HCT116 (cell line): Measurements from ENCODE around the gene HOXC6. TPM values are rescaled to one million over a fixed set of nuclear protein-coding genes. Genes with fewer than 3 reads are reported as not detected.

ENCODE experiments used
- ATAC-seq: fragments of 200-7000 bp; cut with Tn5 transposase; 2 replicates; pipeline ENCODE4 v1.9.1; 2020; ENCODE audit warnings: mild to moderate bottlenecking, moderate library complexity
- BruUV-seq: library from RNA; stranded (reverse); fragments of 400-500 nt; replicated peaks from 2 replicates; lab custom pipeline; 2021; lab: Mats Ljungman, UMichigan
- CTCF ChIA-PET: fragments of 300-600 bp; sonication (Branson Sonifier 250); formaldehyde crosslinking; loops from one replicate; lab custom pipeline; 2021; ENCODE audit warnings: antibody characterized with exemption; lab: Charles Lee
- POLR2A ChIA-PET: fragments of 300-600, 350-600 bp; sonication (Branson Sonifier 250); formaldehyde crosslinking; loops from one replicate; lab custom pipeline; 2021; ENCODE audit warnings: antibody characterized with exemption; lab: Charles Lee
- RAD21 ChIA-PET, 2 experiments: fragments of 300-600 bp; sonication (Branson Sonifier 250); formaldehyde crosslinking; loops; one replicate each; lab custom pipeline; 2023; ENCODE audit warnings: low total read pairs in 2 of 2; ENCODE audit not compliant: uncharacterized antibody in 2 of 2, unreplicated experiment in 2 of 2, low non-redundant PET in 1 of 2; lab: Charles Lee
- DNase-seq: peaks from one replicate; pipeline ENCODE4 v3.0.0-alpha.2; 2010; ENCODE audit warnings: low read depth, low spot score
- H2AFZ ChIP-seq: fragments of 200-600 bp; shearing (Covaris generic), sonication (generic); 2 replicates; pipeline ENCODE4 v1.6.1; 2017; ENCODE audit warnings: low read depth, mixed run types, mixed read lengths, antibody characterized with exemption, low read length; ENCODE audit not compliant: poor library complexity, severe bottlenecking
- H3K27ac ChIP-seq: 2 replicates; pipeline ENCODE4 v1.5.1; 2012; ENCODE audit warnings: low read depth, low read length
- H3K27me3 ChIP-seq: fragments of 200-600 bp; sonication (generic); 2 replicates; pipeline ENCODE4 v1.6.1; 2016; ENCODE audit warnings: mixed run types, low read length, mixed read lengths; ENCODE audit not compliant: insufficient read depth
- H3K36me3 ChIP-seq, 2 experiments: fragments of 200-500 bp in 1 of 2; fragments of 200-600 bp in 1 of 2; sonication (Bioruptor generic) in 1 of 2; sonication (generic) in 1 of 2; 2 replicates each; pipeline versions ENCODE4 v1.5.1 to v1.6.1; 2014 to 2016; ENCODE audit warnings: low read length in 2 of 2, inconsistent platforms in 1 of 2, mixed read lengths in 1 of 2, mixed run types in 1 of 2; ENCODE audit not compliant: insufficient read depth in 2 of 2, control insufficient read depth in 1 of 2
- H3K4me1 ChIP-seq, 2 experiments: fragments of 200-600 bp in 1 of 2; sonication (generic) in 1 of 2; 2 replicates each; pipeline versions ENCODE4 v1.5.1 to v1.6.1; 2012 to 2017; ENCODE audit warnings: low read length in 2 of 2, inconsistent platforms in 1 of 2, mild to moderate bottlenecking in 1 of 2, mixed read lengths in 1 of 2, mixed run types in 1 of 2, moderate library complexity in 1 of 2; ENCODE audit not compliant: insufficient read depth in 2 of 2, control insufficient read depth in 1 of 2
- H3K4me2 ChIP-seq: fragments of 200-600 bp; sonication (generic); 2 replicates; pipeline ENCODE4 v1.6.1; 2017; ENCODE audit warnings: mixed run types, low read length, mixed read lengths
- H3K4me3 ChIP-seq, 2 experiments: fragments of 200-600 bp in 1 of 2; sonication (generic) in 1 of 2; replicated peaks in 1 of 2; 2 replicates each; pipeline ENCODE4 v1.5.1; 2011 to 2016; ENCODE audit warnings: low read length in 2 of 2, control low read depth in 1 of 2, low read depth in 1 of 2, mild to moderate bottlenecking in 1 of 2, mixed read lengths in 1 of 2, mixed run types in 1 of 2
- H3K79me2 ChIP-seq: fragments of 200-600 bp; sonication (generic); 2 replicates; pipeline ENCODE4 v1.6.1; 2017; ENCODE audit warnings: mild to moderate bottlenecking, mixed run types, low read length, moderate library complexity, mixed read lengths; ENCODE audit not compliant: insufficient read depth
- H3K9ac ChIP-seq: fragments of 200-600 bp; sonication (generic); 2 replicates; pipeline ENCODE4 v1.6.1; 2016; ENCODE audit warnings: low read length, mixed read lengths
- H3K9me2 ChIP-seq: fragments of 200-600 bp; sonication (generic), shearing (Covaris generic); 2 replicates; pipeline ENCODE4 v1.6.1; 2017; ENCODE audit warnings: mixed run types, mild to moderate bottlenecking, moderate library complexity; ENCODE audit not compliant: insufficient read depth
- H3K9me3 ChIP-seq, 2 experiments: fragments of 200-500 bp in 1 of 2; fragments of 200-600 bp in 1 of 2; sonication (Bioruptor generic) in 1 of 2; sonication (generic) in 1 of 2; 2 replicates each; pipeline ENCODE4 v1.6.1; 2014 to 2017; ENCODE audit warnings: low read length in 2 of 2, mixed read lengths in 2 of 2, inconsistent platforms in 1 of 2, low read depth in 1 of 2, mild to moderate bottlenecking in 1 of 2, mixed run types in 1 of 2, moderate library complexity in 1 of 2; ENCODE audit not compliant: control insufficient read depth in 1 of 2, insufficient read depth in 1 of 2
- H4K20me1 ChIP-seq: fragments of 200-600 bp; sonication (generic), shearing (Covaris generic); 2 replicates; pipeline ENCODE4 v1.6.1; 2017; ENCODE audit warnings: mixed run types, mild to moderate bottlenecking, moderate library complexity; ENCODE audit not compliant: insufficient read depth
- CEBPB ChIP-seq: IDR thresholded peaks from 2 replicates; pipeline ENCODE4 v1.6.1; 2012; ENCODE audit warnings: low read depth
- EZH2 ChIP-seq: fragments of 200-600 bp; sonication (generic); IDR thresholded peaks from 2 replicates; pipeline ENCODE4 v1.6.1; 2017; ENCODE audit warnings: antibody characterized with exemption, mixed run types
- MAX ChIP-seq: IDR thresholded peaks from 2 replicates; pipeline ENCODE4 v1.6.1; 2012
- SRF ChIP-seq: IDR thresholded peaks from 2 replicates; pipeline ENCODE4 v1.6.1; 2012; ENCODE audit warnings: low read depth
- YY1 ChIP-seq: IDR thresholded peaks from 2 replicates; pipeline ENCODE4 v1.6.1; 2011; ENCODE audit warnings: low read length, low read depth, moderate library complexity, mild to moderate bottlenecking; ENCODE audit not compliant: insufficient replicate concordance; ENCODE audit errors: extremely low read depth
- ZBTB33 ChIP-seq: IDR thresholded peaks from 2 replicates; pipeline ENCODE4 v1.6.1; 2011; ENCODE audit warnings: mild to moderate bottlenecking, low read length, moderate library complexity; ENCODE audit not compliant: insufficient replicate concordance; ENCODE audit errors: extremely low read depth
- ZFX ChIP-seq: fragments of 450-650 bp; IDR thresholded peaks from 2 replicates; pipeline ENCODE4 v1.6.1; 2017
- intact Hi-C: fragments of 100-400 bp; cut with micrococcal nuclease; formaldehyde crosslinking; loops from 2 replicates; pipeline ENCODE4 v1.10.0; 2022
- total RNA-seq: library from RNA; stranded (reverse); gene quantifications from one replicate; pipeline ENCODE4 v1.2.1, GENCODE V29; 2021; ENCODE audit not compliant: unreplicated experiment

HOXC6 gene
- total RNA-seq, 1 experiment from 2014 or later: 3.1 TPM

- no TSS peak for BruUV-seq
- Histone ChIP-seq H3K4me1 (no peaks in the 10 kb centered on the region; a peak in 1 of 4 replicates), H3K79me2 (no peaks in the 10 kb centered on the region), H3K4me3 (no peak overlapping the region), H3K9me3 (no peaks in the 10 kb centered on the region), H3K36me3 (no peaks in the 10 kb centered on the region), H3K4me2 (no peak overlapping the region), H3K27me3 (no peaks in the 10 kb centered on the region), H2AFZ (no peak overlapping the region), H3K9me2 (no peaks in the 10 kb centered on the region), H3K27ac (no peak overlapping the region), H3K9ac (no peak overlapping the region), H4K20me1 (no peaks in the 10 kb centered on the region)
- intact Hi-C loops: no loop called here
- TF ChIP-seq ZFX: no peak
- ChIA-PET POLR2A (interaction anchor here (1.0 kb wide), 1 partner anchor 11 kb away, joined by 3 read pairs; no protein-coding TSS in a partner anchor), RAD21 (interaction anchor here in 1 of 2 experiments (0.6 kb wide), 1 partner anchor 32 kb away, joined by 3 read pairs; no protein-coding TSS in a partner anchor), CTCF (interaction anchor here (2.6 kb wide), 1 partner anchor 10 kb away, joined by 7 read pairs; no protein-coding TSS in a partner anchor)
- ATAC-seq (no peak), DNase-seq (no peak)
These were observed 826 bp upstream of the HOXC6 start for GRCh38 chr12:54027442-54027786.

GRCh38 chr12:54029529-54030441 is 1.5 kb downstream of the HOXC6 start:
- H3K4me1 ChIP-seq: peaks cover 7 to 20% of the 10 kb centered on the region in 2 experiments
- H3K27me3 ChIP-seq: no peaks in the 10 kb centered on the region
- ChIA-PET CTCF (no interaction called here), POLR2A (no interaction called here), RAD21 (no interaction called here)
- H3K4me2 ChIP-seq: no peak overlapping the region
- DNase-seq: no peak
- no peak overlapping the region for H3K4me3 ChIP-seq
- H3K36me3 ChIP-seq: no peaks in the 10 kb centered on the region
- TF ChIP-seq SRF (no peak), ZFX (no peak), EZH2 (no peak), ZBTB33 (no peak), CEBPB (no peak), MAX (no peak), YY1 (no peak)
- no TSS peak for BruUV-seq
- H3K9me2 ChIP-seq: no peaks in the 10 kb centered on the region
- no peaks in the 10 kb centered on the region for H3K79me2 ChIP-seq
- ATAC-seq: no peak
- intact Hi-C loops: loop anchor here (5.0 kb wide), 1 partner anchor 108 kb away; no protein-coding TSS in a partner anchor
- no peak overlapping the region for H2AFZ ChIP-seq
- H3K9ac ChIP-seq: no peak overlapping the region
- H3K27ac ChIP-seq: no peak overlapping the region
- H4K20me1 ChIP-seq: no peaks in the 10 kb centered on the region
- no peaks in the 10 kb centered on the region for H3K9me3 ChIP-seq
